BJ (cell line): ENCODE measurements around the gene KHDC1L. TPM values are rescaled to one million over a fixed set of nuclear protein-coding genes. Genes with fewer than 3 reads are reported as not detected.
"Not testable (repeated sequence)": the region's sequence is repeated elsewhere in the genome, so short reads cannot be mapped to it uniquely, and the experiment has no call there.

ENCODE experiments used
- CTCF ChIA-PET: fragments of 350-600 bp; formaldehyde crosslinking; extraction: SDS; loops from one replicate; lab custom pipeline; 2021; ENCODE audit warnings: antibody characterized with exemption, inconsistent platforms; lab: Yijun Ruan, JAX
- POLR2A ChIA-PET: fragments of 300-600 bp; sonication (Branson Sonifier 250); formaldehyde crosslinking; extraction: SDS; loops from one replicate; lab custom pipeline; 2021; ENCODE audit warnings: antibody characterized with exemption; lab: Charles Lee
- DNase-seq: peaks from one replicate; pipeline ENCODE4 v3.0.0-alpha.2; 2011; ENCODE audit warnings: low read depth
- H3K27me3 ChIP-seq: 2 replicates; pipeline ENCODE4 v1.6.0; 2011; ENCODE audit warnings: low read length; ENCODE audit not compliant: control insufficient read depth, insufficient read depth
- H3K36me3 ChIP-seq: 2 replicates; pipeline ENCODE4 v1.5.1; 2011; ENCODE audit warnings: low read length; ENCODE audit not compliant: control insufficient read depth, insufficient read depth
- H3K4me3 ChIP-seq: 2 replicates; pipeline ENCODE4 v1.5.1; 2011; ENCODE audit warnings: low read depth, mild to moderate bottlenecking, control low read depth, low read length
- polyA plus RNA-seq: library from polyadenylated mRNA; depleted of rRNA; stranded (reverse); fragments of >200 nt; gene quantifications from 2 replicates; pipeline ENCODE4 v1.2.3, GENCODE V29; 2011
- TF ChIP-seq, protein P1 (sequence below): IDR thresholded peaks from 2 replicates; pipeline ENCODE4 v1.5.1; 2011; ENCODE audit warnings: low read depth, mild to moderate bottlenecking, control low read depth, inconsistent platforms, low read length, moderate library complexity; ENCODE audit not compliant: insufficient read depth

The KHDC1L gene
- polyA plus RNA-seq, 1 experiment: not detected

DNA sequence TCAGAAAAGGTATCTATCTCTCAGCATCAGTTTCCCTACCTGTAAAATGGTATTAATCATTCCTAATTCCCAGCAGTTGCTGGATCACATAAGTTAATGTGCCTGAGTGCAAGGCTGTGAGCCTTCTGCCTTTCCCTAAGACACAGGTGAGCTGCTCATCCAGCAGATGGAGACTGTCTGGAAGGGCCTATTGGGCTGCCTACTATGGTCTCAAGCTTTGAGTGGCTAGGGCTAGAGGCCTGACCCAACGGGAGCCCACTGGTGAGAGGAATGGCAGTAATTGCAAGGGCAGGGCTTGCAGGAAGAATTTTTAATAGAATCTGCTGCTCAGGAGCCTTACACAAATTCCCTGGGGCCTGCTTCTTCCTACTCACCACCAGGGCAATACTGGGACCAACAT is 33.4 kb upstream of the KHDC1L start:
- TF ChIP-seq, protein P1, sequence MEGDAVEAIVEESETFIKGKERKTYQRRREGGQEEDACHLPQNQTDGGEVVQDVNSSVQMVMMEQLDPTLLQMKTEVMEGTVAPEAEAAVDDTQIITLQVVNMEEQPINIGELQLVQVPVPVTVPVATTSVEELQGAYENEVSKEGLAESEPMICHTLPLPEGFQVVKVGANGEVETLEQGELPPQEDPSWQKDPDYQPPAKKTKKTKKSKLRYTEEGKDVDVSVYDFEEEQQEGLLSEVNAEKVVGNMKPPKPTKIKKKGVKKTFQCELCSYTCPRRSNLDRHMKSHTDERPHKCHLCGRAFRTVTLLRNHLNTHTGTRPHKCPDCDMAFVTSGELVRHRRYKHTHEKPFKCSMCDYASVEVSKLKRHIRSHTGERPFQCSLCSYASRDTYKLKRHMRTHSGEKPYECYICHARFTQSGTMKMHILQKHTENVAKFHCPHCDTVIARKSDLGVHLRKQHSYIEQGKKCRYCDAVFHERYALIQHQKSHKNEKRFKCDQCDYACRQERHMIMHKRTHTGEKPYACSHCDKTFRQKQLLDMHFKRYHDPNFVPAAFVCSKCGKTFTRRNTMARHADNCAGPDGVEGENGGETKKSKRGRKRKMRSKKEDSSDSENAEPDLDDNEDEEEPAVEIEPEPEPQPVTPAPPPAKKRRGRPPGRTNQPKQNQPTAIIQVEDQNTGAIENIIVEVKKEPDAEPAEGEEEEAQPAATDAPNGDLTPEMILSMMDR: no peak
- POLR2A ChIA-PET: no interaction called here
- H3K27me3 ChIP-seq: no peaks in the 10 kb centered on the region
- no peaks in the 10 kb centered on the region for H3K36me3 ChIP-seq
- no peak for DNase-seq
- CTCF ChIA-PET: no interaction called here
- H3K4me3 ChIP-seq: no peak overlapping the region

DNA sequence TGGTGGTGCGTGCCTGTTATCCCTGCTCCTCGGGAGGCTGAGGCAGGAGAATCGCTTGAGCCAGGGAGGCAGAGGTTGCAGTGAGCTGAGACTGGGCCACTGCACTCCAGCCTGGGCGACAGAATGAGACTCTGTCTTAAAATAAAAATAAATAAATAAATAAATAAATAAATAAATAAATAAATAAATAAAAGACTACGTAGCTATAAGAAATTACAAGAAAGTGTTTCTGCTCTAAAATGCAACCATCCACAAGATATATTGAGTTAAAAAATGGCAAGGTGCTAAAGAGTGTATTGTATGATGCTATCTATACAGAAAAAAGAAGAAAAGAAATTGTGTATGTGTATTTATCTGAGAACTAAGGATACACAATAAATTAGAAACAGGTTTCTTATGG is 29.0 kb upstream of the KHDC1L start:
- POLR2A ChIA-PET: interaction anchor here (0.6 kb wide), 1 partner anchor 10 kb away, joined by 5 read pairs; no protein-coding TSS in a partner anchor
- H3K27me3 ChIP-seq, H3K4me3 ChIP-seq, DNase-seq, H3K36me3 ChIP-seq: not testable (repeated sequence)
- CTCF ChIA-PET: interaction anchor here (0.6 to 0.7 kb wide), 2 partner anchors 22 to 71 kb away, joined by 3 read pairs; no protein-coding TSS in a partner anchor

DNA sequence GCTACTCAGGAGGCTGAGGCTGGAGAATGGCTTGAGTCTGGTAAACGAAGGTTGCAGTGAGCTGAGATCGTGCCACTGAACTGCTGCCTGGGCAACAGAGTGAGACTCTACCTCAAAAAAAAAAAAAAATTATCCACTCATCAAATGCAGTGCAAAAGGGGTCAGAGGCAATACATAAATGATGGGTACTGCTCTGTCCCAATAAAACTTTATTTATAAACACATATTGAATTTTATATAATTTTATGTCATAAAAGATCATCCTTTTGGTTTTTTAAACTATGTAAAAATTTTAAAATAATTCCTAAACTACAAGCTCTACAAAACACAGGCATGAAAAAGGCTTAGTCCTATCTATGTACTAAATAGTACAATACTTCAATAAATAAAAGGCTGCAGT is 27.4 kb upstream of the KHDC1L start:
- H3K27me3 ChIP-seq: no peaks in the 10 kb centered on the region
- H3K36me3 ChIP-seq: no peaks in the 10 kb centered on the region
- no peak overlapping the region for H3K4me3 ChIP-seq
- CTCF ChIA-PET: interaction anchor here (1.0 kb wide), 1 partner anchor 401 kb away, joined by 4 read pairs; the partner anchor contains the start of gene SLC17A5
- TF ChIP-seq, protein P1: no peak
- DNase-seq: no peak
- POLR2A ChIA-PET: no interaction called here

DNA sequence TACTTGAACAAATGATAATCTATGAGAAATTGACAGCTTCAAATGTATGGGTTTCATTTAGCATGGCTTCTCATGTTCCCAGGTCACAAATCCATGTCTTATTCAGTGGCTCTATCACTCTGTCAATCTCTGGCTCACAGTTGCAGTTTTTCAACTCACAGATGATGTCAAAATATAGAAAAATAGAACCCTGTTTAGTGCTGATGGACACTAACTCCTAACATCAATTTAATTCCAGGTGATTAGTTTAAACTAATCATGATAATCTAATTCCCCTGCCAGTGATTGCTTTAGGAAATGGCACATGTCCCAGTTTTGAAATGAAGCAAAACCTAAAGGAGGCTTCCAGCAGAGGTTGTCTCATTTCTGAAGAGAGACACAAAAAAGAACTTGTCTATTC is 24.7 kb upstream of the KHDC1L start:
- Histone ChIP-seq H3K36me3 (no peaks in the 10 kb centered on the region), H3K27me3 (no peaks in the 10 kb centered on the region), H3K4me3 (no peak overlapping the region)
- POLR2A ChIA-PET: no interaction called here
- no peak for DNase-seq
- TF ChIP-seq, protein P1: no peak
- CTCF ChIA-PET: no interaction called here

DNA sequence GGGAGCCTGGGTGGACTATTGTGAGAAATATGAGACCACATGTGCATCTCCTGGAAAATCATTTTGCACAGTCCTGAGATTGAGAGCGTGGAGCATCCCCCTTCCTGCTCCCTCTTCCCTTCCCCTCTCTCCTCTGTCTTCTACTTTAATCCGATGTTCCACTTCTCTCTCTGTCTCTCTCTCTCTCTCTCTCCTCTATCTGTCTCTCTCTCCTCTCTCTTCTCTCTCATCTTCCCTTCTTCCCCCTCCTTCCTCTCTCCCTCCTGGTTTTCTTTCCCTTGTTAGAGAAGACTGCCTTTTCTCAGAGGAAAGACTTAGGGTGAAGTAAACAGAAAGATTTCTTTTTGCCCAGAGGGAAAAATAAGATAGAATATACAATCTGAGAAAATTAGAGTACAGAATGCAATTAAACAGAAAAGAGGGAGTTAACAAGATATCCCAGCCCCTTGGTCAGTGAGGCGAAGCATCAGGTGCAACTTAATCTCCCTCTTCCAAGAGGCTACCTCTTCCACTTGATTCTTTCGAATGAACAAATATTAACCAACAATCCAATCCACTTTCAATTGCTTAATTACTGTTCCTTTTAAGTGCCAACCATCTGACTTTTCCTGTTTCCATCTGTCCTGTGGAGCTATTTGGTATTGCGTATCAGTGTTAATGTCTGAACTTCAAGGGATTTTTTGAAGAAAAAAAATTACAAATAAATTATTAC is 23.1 kb upstream of the KHDC1L start:
- DNase-seq: no peak
- H3K4me3 ChIP-seq: no peak overlapping the region
- CTCF ChIA-PET: no interaction called here
- H3K27me3 ChIP-seq: no peaks in the 10 kb centered on the region
- TF ChIP-seq, protein P1: no peak
- POLR2A ChIA-PET: no interaction called here
- H3K36me3 ChIP-seq: no peaks in the 10 kb centered on the region
